Activated CD8-positive, alpha-beta T cell treated with anti-CD3 and anti-CD28 coated beads for 36 hours (primary cell): ENCODE data around the gene ADGRV1. TPM values are rescaled to one million over a fixed set of nuclear protein-coding genes. Genes with fewer than 3 reads are reported as not detected.

Source experiments
- ATAC-seq: fragments of 200-7000 bp; cut with Tn5 transposase; one replicate; pipeline ENCODE4 v1.10.0; 2021; ENCODE audit warnings: mild to moderate bottlenecking, moderate library complexity
- CTCF ChIA-PET: fragments of 350-600 bp; sonication (Branson Sonifier 250); formaldehyde crosslinking; loops from one replicate; lab custom pipeline; 2021; ENCODE audit warnings: antibody characterized with exemption; lab: Charles Lee
- POLR2A ChIA-PET: fragments of 350-600 bp; sonication (Branson Sonifier 250); formaldehyde crosslinking; loops from one replicate; lab custom pipeline; 2021; ENCODE audit warnings: antibody characterized with exemption; lab: Charles Lee
- DNase-seq: peaks from one replicate; pipeline ENCODE4 v3.0.0-alpha.2; 2020
- H3K27ac Mint-ChIP-seq: one replicate; pipeline ENCODE4 v1.8.0; 2021; ENCODE audit warnings: mild to moderate bottlenecking, mixed read lengths
- H3K27me3 Mint-ChIP-seq: one replicate; pipeline ENCODE4 v1.8.0; 2021; ENCODE audit warnings: mixed read lengths
- H3K36me3 Mint-ChIP-seq: one replicate; pipeline ENCODE4 v1.8.0; 2021; ENCODE audit warnings: low read depth, mixed read lengths
- H3K4me1 Mint-ChIP-seq: one replicate; pipeline ENCODE4 v1.8.0; 2021; ENCODE audit warnings: low read depth, mixed read lengths
- H3K4me3 Mint-ChIP-seq: one replicate; pipeline ENCODE4 v1.8.0; 2021; ENCODE audit warnings: mild to moderate bottlenecking, moderate library complexity, mixed read lengths
- H3K9me3 Mint-ChIP-seq: one replicate; pipeline ENCODE4 v1.8.0; 2021; ENCODE audit warnings: mixed read lengths
- intact Hi-C: fragments of 100-400 bp; cut with micrococcal nuclease; formaldehyde crosslinking; loops from one replicate; pipeline ENCODE4 v1.10.0; 2022
- total RNA-seq, 2 experiments: library from RNA; stranded (reverse); gene quantifications; one replicate each; pipeline ENCODE4 v1.2.3, GENCODE V29; 2021
- TF ChIP-seq, protein P1 (sequence below): fragments of 200-600 bp; IDR thresholded peaks from one replicate; pipeline ENCODE4 v1.8.0; 2022; ENCODE audit warnings: antibody characterized with exemption, mild to moderate bottlenecking

The ADGRV1 gene
- total RNA-seq, 2 experiments from 2014 or later: 0.18 TPM; not detected in 1

- TF ChIP-seq, protein P1, sequence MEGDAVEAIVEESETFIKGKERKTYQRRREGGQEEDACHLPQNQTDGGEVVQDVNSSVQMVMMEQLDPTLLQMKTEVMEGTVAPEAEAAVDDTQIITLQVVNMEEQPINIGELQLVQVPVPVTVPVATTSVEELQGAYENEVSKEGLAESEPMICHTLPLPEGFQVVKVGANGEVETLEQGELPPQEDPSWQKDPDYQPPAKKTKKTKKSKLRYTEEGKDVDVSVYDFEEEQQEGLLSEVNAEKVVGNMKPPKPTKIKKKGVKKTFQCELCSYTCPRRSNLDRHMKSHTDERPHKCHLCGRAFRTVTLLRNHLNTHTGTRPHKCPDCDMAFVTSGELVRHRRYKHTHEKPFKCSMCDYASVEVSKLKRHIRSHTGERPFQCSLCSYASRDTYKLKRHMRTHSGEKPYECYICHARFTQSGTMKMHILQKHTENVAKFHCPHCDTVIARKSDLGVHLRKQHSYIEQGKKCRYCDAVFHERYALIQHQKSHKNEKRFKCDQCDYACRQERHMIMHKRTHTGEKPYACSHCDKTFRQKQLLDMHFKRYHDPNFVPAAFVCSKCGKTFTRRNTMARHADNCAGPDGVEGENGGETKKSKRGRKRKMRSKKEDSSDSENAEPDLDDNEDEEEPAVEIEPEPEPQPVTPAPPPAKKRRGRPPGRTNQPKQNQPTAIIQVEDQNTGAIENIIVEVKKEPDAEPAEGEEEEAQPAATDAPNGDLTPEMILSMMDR: peak; percentile 52
- intact Hi-C loops: loop anchor here (5.0 to 10.0 kb wide), 2 partner anchors 518 to 556 kb away; partner anchors contain the start of gene ARRDC3
- H3K4me3 Mint-ChIP-seq: no peak overlapping the region
- no peaks in the 10 kb centered on the region for H3K36me3 Mint-ChIP-seq
- POLR2A ChIA-PET: no interaction called here
- no peak overlapping the region for H3K27ac Mint-ChIP-seq
- DNase-seq (no peak), ATAC-seq (peak; percentile 49)
- peaks cover 6% of the 10 kb centered on the region for H3K27me3 Mint-ChIP-seq
- CTCF ChIA-PET: interaction anchor here (0.6 to 3.9 kb wide), 17 partner anchors 9 to 556 kb away, joined by 3 to 37 read pairs (median 6); partner anchors contain the start of gene ARRDC3
- peaks cover 13% of the 10 kb centered on the region for H3K4me1 Mint-ChIP-seq
- no peaks in the 10 kb centered on the region for H3K9me3 Mint-ChIP-seq
These were observed 307.7 kb downstream of the ADGRV1 start for GRCh38 chr5:90866333-90866732.

DNA sequence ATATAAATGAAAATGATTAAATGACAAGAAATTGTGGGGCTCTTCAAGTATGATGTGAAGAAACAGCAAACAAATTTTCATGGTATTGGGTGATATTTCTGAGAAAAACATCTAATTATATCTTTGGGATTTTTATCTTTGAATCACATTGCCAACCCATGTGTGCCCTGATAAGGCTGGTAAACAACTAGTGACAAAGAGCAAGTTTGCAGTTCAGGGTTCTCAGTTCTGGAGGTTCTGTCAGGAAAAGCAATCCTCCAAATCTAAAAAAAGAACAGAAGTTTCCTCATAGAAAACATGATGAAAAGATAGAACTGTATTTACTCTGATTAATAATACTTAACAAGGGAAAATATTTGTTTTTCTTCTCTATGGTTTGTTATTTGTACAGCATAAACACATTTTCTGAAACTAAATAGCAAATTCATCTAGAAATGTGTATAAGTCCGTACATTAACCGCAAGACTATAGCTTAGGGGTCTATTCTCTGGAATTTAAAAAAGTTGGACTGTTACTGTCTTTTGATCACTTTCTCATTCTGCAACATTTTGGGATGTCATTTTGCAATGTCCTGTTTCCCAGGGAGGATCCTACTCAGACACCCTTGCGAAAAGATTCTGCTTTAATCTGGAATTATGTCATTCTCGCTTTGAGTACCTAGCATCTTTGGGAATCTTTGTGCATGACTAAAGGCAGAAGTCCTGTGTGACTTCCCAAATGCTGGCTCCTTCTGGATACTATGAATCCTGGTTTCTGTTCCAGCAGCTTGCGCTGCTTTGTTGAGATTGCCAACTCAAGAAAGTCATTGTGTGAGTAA, 308.5 kb downstream of the ADGRV1 start:
- no peak overlapping the region for H3K4me3 Mint-ChIP-seq
- no peak for ATAC-seq
- ChIA-PET POLR2A (no interaction called here), CTCF (interaction anchor here (0.6 to 3.9 kb wide), 11 partner anchors 8 to 553 kb away, joined by 3 to 37 read pairs (median 7); partner anchors contain the start of gene ARRDC3)
- TF ChIP-seq, protein P1: no peak
- H3K4me1 Mint-ChIP-seq: peaks cover 21% of the 10 kb centered on the region
- H3K27me3 Mint-ChIP-seq: peaks cover 6% of the 10 kb centered on the region
- DNase-seq: no peak
- H3K36me3 Mint-ChIP-seq: no peaks in the 10 kb centered on the region
- intact Hi-C loops: loop anchor here (5.0 to 10.0 kb wide), 2 partner anchors 518 to 555 kb away; partner anchors contain the start of gene ARRDC3
- H3K9me3 Mint-ChIP-seq: no peaks in the 10 kb centered on the region
- H3K27ac Mint-ChIP-seq: no peak overlapping the region

DNA sequence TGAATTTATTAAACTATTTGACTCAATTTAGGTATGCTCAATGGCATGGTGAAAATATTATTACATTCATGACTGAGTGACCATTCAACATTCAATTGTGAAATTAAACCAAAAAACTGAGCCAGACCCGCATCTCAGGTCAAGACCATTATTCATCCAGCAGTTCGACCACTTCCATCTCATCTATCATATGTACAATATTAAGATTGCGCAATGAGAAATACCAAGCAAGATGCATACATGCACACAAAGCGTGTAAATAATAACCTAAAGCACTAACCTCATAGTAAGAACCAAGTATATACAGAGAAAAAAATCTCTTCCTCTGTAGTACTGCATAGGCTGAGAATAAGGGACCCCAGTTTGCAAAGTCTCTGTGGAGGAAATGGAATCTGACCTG, 310.2 kb downstream of the ADGRV1 start:
- Mint-ChIP-seq H3K4me1 (peaks cover 35% of the 10 kb centered on the region), H3K36me3 (no peaks in the 10 kb centered on the region), H3K4me3 (no peak overlapping the region), H3K27ac (no peak overlapping the region), H3K27me3 (peaks cover 6% of the 10 kb centered on the region), H3K9me3 (no peaks in the 10 kb centered on the region)
- no peak for ATAC-seq
- intact Hi-C loops: loop anchor here (5.0 to 10.0 kb wide), 2 partner anchors 516 to 554 kb away; partner anchors contain the start of gene ARRDC3
- ChIA-PET POLR2A (no interaction called here), CTCF (no interaction called here)
- no peak for DNase-seq
- TF ChIP-seq, protein P1: no peak

GRCh38 chr5:90871391-90871991, 312.9 kb downstream of the ADGRV1 start:
- intact Hi-C loops: no loop called here
- ChIA-PET CTCF (interaction anchor here (1.0 to 2.0 kb wide), 4 partner anchors 61 to 548 kb away, joined by 3 to 6 read pairs (median 6); no protein-coding TSS in a partner anchor), POLR2A (no interaction called here)
- H3K9me3 Mint-ChIP-seq: no peaks in the 10 kb centered on the region
- H3K4me3 Mint-ChIP-seq: no peak overlapping the region
- no peak overlapping the region for H3K27ac Mint-ChIP-seq
- peaks cover 12% of the 10 kb centered on the region for H3K27me3 Mint-ChIP-seq
- TF ChIP-seq, protein P1: no peak
- no peak for DNase-seq
- H3K4me1 Mint-ChIP-seq: peaks cover 40% of the 10 kb centered on the region
- no peaks in the 10 kb centered on the region for H3K36me3 Mint-ChIP-seq
- peak; percentile 28 for ATAC-seq
